HL-60 (cell line): ENCODE measurements around the gene GLCE.

Experiments used
- DNase-seq, 2 experiments: peaks; one replicate each; pipeline ENCODE4 v3.0.0-alpha.2; 2010 to 2020; ENCODE audit warnings: low read depth in 1 of 2, low spot score in 1 of 2
- H3K27ac ChIP-seq: fragments of 250-450 bp; sonication (Bioruptor Pico); replicated peaks from 2 replicates; pipeline ENCODE4 v1.5.1; 2020; ENCODE audit warnings: mild to moderate bottlenecking, moderate library complexity
- H3K27me3 ChIP-seq: fragments of 250-450 bp; sonication (Bioruptor Pico); 2 replicates; pipeline ENCODE4 v1.5.1; 2021; ENCODE audit warnings: mild to moderate bottlenecking, moderate library complexity; ENCODE audit not compliant: insufficient read depth, poor library complexity, severe bottlenecking
- H3K4me3 ChIP-seq: replicated peaks from 2 replicates; pipeline ENCODE4 v1.5.1; 2011; ENCODE audit warnings: mild to moderate bottlenecking, control low read depth, low read length; ENCODE audit not compliant: insufficient read depth
- CTCF ChIP-seq: IDR thresholded peaks from one replicate; pipeline ENCODE4 v1.5.1; 2011; ENCODE audit warnings: low read length, control low read depth, inconsistent platforms; ENCODE audit not compliant: insufficient read depth
- GABPA ChIP-seq: IDR thresholded peaks from 2 replicates; pipeline ENCODE4 v1.6.1; 2012; ENCODE audit warnings: low read depth
- POLR2AphosphoS5 ChIP-seq: IDR thresholded peaks from 2 replicates; pipeline ENCODE4 v1.6.1; 2012; ENCODE audit warnings: low read depth
- SPI1 ChIP-seq: IDR thresholded peaks from 2 replicates; pipeline ENCODE4 v1.6.1; 2012; ENCODE audit warnings: low read depth, mild to moderate bottlenecking, borderline replicate concordance
- TF ChIP-seq, protein P1 (sequence below): IDR thresholded peaks from 2 replicates; pipeline ENCODE4 v1.6.1; 2012; ENCODE audit warnings: low read depth; ENCODE audit not compliant: insufficient replicate concordance

GLCE gene

GRCh38 chr15:69116391-69116790, 44.0 kb upstream of the GLCE start:
- H3K4me3 ChIP-seq: no peak overlapping the region
- DNase-seq: no peak

DNA sequence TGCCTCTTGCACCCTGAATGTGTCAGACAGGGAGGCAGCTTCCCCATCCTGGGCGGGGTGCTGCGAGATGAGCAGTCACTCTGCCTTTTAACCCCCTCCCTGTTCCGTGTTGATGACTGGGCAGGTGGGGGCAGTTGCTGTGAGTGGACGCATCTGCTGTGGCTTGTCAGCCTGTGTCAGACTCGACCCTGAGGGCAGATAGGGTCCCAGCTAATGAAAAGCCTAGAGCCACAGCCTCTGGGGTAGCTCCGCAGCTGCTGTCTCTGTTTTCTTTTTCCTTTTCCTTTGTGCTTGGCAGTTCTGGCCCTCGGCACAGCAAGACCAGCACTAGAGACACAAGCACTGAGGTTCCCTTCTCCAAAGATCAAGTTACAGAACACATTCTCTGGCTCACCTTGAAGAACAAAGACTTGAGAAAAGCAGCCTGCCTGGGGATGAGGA, 43.0 kb upstream of the GLCE start:
- no peak for DNase-seq
- Histone ChIP-seq H3K27ac (no peak overlapping the region), H3K4me3 (no peak overlapping the region), H3K27me3 (peaks cover 2% of the 10 kb centered on the region)
- no peak for TF ChIP-seq GABPA
- TF ChIP-seq SPI1: no peak
- TF ChIP-seq CTCF: no peak
- TF ChIP-seq POLR2AphosphoS5: no peak
- TF ChIP-seq, protein P1, sequence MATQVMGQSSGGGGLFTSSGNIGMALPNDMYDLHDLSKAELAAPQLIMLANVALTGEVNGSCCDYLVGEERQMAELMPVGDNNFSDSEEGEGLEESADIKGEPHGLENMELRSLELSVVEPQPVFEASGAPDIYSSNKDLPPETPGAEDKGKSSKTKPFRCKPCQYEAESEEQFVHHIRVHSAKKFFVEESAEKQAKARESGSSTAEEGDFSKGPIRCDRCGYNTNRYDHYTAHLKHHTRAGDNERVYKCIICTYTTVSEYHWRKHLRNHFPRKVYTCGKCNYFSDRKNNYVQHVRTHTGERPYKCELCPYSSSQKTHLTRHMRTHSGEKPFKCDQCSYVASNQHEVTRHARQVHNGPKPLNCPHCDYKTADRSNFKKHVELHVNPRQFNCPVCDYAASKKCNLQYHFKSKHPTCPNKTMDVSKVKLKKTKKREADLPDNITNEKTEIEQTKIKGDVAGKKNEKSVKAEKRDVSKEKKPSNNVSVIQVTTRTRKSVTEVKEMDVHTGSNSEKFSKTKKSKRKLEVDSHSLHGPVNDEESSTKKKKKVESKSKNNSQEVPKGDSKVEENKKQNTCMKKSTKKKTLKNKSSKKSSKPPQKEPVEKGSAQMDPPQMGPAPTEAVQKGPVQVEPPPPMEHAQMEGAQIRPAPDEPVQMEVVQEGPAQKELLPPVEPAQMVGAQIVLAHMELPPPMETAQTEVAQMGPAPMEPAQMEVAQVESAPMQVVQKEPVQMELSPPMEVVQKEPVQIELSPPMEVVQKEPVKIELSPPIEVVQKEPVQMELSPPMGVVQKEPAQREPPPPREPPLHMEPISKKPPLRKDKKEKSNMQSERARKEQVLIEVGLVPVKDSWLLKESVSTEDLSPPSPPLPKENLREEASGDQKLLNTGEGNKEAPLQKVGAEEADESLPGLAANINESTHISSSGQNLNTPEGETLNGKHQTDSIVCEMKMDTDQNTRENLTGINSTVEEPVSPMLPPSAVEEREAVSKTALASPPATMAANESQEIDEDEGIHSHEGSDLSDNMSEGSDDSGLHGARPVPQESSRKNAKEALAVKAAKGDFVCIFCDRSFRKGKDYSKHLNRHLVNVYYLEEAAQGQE: no peak

More at GRCh38 chr15:69116391-69116790, 44.0 kb upstream of the GLCE start:
- Histone ChIP-seq H3K27me3 (peaks cover 2% of the 10 kb centered on the region), H3K27ac (no peak overlapping the region)
- TF ChIP-seq GABPA (no peak), SPI1 (no peak), CTCF (no peak), POLR2AphosphoS5 (no peak)
- TF ChIP-seq, protein P1: no peak

GRCh38 chr15:69118089-69118488, 42.3 kb upstream of the GLCE start:
- TF ChIP-seq POLR2AphosphoS5 (no peak), GABPA (no peak), CTCF (no peak), SPI1 (no peak)
- TF ChIP-seq, protein P1: no peak
- H3K27ac ChIP-seq: no peak overlapping the region
- no peak for DNase-seq
- H3K27me3 ChIP-seq: peaks cover 2% of the 10 kb centered on the region
- H3K4me3 ChIP-seq: no peak overlapping the region
